ENCODE results near the gene ATG2B.

Gene ATG2B

GRCh38 chr14:96268431-96269358, 94.4 kb downstream of the ATG2B start:
- no peak for DNase-seq

- no peak for DNase-seq
Observed at GRCh38 chr14:96267916-96268315, 95.2 kb downstream of the ATG2B start.

GRCh38 chr14:96267336-96267735, 95.8 kb downstream of the ATG2B start:
- DNase-seq = no peak

- no peak for DNase-seq
Observed at GRCh38 chr14:96265383-96266095, 97.6 kb downstream of the ATG2B start.

- no peak for DNase-seq
Observed at GRCh38 chr14:96264853-96265252, 98.3 kb downstream of the ATG2B start.

GRCh38 chr14:96264200-96264553, 99.0 kb downstream of the ATG2B start:
- DNase-seq = no peak

GRCh38 chr14:96263347-96264199, 99.6 kb downstream of the ATG2B start:
- DNase-seq = no peak

- no peak for DNase-seq
Observed at GRCh38 chr14:96261772-96262655, 101.1 kb downstream of the ATG2B start.

GRCh38 chr14:96261053-96261452, 102.1 kb downstream of the ATG2B start:
- DNase-seq = no peak

- DNase-seq = no peak
Observed at GRCh38 chr14:96260341-96260821, 102.8 kb downstream of the ATG2B start.

GRCh38 chr14:96257900-96258299, 105.2 kb downstream of the ATG2B start:
- no peak for DNase-seq

GRCh38 chr14:96257056-96257455, 106.1 kb downstream of the ATG2B start:
- DNase-seq = no peak

- no peak for DNase-seq
Observed at GRCh38 chr14:96256407-96256806, 106.7 kb downstream of the ATG2B start.

- DNase-seq = no peak
Observed at GRCh38 chr14:96255501-96256366, 107.4 kb downstream of the ATG2B start, which contains the start of gene BDKRB1. Gene BDKRB1 (plus strand): TSS chr14:96256210. CDS start chr14:96263683, 7,473 bp downstream.

GRCh38 chr14:96254687-96255086, 108.5 kb downstream of the ATG2B start:
- no peak for DNase-seq

- DNase-seq = no peak
Observed at GRCh38 chr14:96252999-96253539, 110.1 kb downstream of the ATG2B start.

GRCh38 chr14:96252323-96252998, 110.7 kb downstream of the ATG2B start:
- no peak for DNase-seq

- DNase-seq = no peak
Observed at GRCh38 chr14:96251656-96252155, 111.4 kb downstream of the ATG2B start.

- DNase-seq = no peak
Observed at GRCh38 chr14:96250485-96250884, 112.7 kb downstream of the ATG2B start.

GRCh38 chr14:96249029-96249428, 114.1 kb downstream of the ATG2B start:
- DNase-seq = peak; percentile 52
